CD4-positive, alpha-beta T cell treated with Interleukin-4 for 4 hours (primary cell): Measurements from ENCODE around the gene TSPOAP1.

Experiments
- DNase-seq: peaks from one replicate; pipeline ENCODE4 v3.0.0-alpha.2; 2020

Gene TSPOAP1

DNA sequence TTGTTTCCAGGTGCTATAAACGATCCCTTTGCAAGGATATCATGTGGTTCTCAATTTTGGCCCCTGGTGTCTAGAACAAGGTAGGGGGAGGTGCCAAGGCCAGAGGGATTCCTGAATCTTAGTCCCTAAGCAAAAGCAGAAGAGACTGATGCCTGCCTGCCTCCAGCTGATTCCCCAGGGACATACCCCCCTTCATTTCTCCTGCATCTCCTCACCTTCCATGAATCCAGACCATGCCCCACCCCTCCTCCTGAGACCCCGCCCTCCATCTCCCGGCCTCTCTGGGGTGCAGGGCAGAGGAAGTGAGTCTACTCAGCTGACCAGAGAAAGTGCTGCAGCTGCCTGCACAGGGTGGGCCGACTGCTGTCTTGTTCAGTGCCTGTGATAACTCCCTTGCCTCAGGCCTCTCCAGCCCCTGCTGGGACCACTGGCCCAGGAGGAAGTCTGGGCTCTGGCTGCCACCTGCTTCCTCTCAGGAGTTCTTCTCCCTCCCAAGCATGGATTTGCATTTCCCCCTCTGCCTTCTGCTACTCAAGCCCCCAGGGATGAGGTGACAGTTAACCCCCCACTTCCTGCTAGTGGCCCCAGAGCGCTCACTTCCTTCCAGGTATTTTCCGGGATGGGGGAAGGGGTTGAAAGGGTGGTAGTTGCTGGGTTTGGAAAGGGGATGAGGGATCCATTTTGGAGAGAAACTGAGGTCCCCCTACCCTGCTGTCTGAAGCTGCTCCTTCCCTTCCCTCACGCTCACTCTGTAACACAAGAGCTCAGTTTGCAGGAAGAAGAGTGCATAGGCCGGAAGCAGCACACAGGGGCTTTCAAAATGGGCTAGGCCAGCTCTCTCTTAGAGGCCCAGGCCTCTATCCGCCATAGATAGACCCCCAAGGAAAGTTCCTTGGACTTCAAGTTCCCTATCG, 10.5 kb upstream of the TSPOAP1 start:
- DNase-seq: no peak

DNA sequence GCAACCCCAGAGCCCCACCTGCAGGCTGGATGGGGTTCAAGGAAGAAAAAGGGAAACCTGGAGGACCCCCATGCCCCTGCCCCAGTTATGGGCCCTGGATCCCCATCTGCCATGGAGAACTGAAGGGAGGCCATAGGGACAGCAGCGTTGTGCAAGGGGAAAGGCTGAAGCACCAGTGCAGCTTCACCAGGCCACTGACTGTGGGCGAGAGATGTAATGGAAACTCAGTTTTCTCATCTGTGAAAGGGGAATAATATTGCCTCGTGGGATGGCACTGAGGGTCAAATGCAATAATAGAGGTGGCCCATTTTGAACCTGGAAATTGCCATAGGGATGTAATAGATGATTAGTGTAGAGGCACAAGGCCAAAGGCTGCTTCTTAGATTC, 9.9 kb upstream of the TSPOAP1 start:
- DNase-seq: no peak

DNA sequence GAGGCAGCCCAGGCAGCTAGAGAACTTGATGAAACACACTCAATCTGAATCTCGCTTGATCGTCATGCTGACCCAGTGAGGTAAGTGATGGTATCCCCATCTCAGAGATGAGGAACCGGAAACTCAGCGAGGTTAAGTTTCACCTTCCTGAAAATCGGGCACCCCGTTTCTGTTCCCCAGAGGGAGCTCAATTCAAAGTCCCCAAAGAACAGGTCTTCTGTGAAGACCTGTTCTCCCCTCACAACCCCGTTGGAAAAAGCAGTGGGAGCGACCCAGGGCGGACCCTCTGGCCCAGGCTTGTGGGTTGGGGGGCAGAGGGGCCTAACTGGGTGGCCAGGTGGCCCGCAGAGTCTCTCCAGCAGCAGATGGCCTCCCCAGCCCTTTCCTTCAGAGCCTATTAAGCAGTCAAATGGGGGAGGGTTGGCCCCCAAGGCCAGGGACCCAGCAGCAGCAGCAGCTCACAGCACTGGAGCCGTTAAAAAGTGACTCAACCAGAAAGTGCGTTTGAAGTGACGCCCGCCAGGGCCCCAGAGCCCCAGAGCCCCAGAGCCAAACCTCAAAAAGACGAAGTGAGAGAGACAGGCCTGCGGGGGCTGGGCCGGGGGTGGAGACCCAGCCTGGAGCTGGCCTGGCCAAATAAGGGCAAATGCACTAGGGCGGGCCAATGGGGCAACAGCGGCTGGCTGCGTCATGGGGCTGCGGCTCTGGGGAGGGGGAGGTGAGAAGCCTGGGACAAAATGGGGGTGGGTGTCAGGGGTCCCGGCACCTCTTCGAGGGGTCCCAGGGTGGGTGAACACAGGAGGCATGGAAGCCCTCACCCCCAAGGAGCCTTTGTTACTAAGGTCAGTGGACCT, 9.2 kb upstream of the TSPOAP1 start:
- peak; percentile 95 for DNase-seq

DNA sequence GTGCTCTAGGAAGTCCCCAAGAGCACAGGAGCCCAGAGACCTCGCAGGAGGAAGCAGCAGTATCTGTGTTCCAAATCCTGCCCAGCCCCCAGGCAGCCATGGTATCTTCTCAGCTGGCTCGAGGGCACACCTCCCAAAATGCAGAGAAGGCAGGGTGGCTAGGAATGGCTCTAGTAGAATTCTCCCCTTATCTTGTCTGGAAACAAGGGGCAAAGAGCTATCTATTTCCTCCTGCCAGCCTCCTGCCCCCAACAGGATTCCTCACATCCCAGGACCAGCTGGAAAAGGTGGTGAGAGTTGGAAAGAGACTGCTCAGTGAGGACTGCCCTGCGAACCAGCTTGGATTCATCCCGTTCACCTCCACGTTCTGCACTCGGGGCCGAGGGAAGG, 8.6 kb upstream of the TSPOAP1 start:
- peak; percentile 67 for DNase-seq

DNA sequence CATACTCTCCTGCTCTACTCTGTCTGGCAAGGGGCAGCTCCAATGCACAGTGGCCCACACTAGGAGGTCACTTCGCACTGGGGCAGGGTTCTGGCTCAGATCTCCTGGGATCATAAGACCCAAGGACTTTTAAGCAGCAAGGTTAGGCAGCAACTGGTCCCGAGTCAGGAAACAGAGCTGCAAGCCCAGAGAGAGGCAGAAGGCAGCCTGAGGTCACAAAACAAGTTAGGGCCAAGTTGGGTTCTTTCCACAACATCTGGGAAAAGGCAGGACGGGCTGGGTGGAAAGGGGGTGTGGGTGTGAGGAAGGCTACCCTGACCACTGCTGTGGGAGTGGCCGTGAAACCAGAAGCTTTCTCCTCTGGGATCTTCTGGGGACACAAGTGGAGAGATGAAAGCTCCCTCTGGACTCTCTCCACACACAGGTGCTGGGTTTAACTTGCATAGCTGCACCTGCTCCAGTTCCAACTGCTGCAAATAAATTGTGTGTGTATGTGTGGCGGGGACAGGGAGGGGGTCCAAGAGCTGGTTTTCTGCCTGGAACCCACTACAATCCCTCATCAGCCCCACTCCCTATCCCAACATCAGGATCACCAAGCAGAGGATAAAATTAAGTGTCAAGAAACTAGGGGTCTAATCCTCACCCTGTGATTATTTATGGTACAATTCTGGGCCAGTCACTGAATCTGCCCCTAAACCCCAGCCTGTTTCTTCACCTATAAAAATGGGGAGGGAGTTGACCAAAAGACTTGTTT, 8.0 kb upstream of the TSPOAP1 start:
- no peak for DNase-seq

DNA sequence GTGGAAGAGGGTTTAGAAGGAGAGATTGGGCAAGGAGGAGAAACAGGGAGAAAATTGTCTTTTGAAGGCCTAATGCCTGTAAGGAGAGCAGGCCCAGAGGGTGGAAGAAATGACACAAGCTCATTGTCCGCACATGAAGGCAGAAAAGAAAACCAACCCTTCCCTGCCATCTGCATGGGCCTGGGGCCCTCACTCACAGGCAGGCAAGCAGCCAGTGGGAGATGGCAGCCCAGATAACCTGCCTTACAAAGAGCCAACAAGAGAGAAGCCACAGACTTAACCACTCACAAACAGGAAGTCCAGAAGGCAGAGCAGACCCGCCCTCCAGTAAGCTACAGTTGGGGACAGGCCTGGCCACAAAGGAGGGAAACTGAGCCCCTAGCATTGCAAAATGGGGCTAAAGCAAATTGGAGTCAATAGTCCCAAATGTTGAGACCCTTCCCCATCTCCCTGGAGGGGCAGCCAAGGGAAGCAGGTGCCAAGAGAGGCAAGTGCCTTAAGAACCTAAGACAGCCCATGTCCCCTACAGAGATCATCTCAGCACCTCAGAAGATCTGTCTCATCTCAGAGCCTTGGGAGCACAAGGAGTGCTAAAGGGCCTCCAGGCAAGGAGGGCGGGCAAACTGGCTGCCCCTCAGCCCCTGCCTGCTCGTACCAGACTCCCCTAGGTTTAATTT, 7.3 kb upstream of the TSPOAP1 start:
- DNase-seq: peak; percentile 88

DNA sequence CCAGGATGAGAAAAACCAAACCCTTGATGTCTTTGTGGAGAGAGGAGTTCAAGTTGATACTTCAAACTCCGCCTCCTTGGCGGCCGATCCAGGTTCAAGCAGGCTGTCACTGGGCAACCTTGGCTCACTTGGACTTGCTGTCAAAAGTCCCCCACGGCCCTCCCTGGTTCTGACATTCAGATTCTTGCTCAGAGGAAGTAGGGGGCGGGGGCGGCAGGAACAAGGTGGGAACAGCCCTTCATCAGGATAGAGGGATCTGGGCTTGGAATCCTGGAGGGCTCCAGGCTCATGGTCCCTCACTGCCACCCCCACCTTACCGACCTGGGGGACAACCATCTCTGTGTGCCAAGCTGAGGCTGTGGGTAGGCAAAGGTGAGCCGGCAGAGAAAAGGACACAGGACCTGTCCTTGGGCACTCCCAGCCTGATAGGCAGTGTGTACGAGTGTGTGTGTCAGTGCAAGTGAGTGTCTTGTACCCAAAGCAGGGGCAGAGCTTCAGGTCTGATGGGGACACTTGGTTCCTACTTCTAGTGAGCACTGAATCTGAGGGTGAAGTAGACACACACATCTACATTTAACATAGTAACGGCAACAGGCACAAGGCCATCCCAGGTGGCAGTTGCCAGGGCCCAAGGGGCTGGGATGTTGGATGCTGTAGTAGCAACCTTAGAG, 6.6 kb upstream of the TSPOAP1 start:
- DNase-seq: no peak

DNA sequence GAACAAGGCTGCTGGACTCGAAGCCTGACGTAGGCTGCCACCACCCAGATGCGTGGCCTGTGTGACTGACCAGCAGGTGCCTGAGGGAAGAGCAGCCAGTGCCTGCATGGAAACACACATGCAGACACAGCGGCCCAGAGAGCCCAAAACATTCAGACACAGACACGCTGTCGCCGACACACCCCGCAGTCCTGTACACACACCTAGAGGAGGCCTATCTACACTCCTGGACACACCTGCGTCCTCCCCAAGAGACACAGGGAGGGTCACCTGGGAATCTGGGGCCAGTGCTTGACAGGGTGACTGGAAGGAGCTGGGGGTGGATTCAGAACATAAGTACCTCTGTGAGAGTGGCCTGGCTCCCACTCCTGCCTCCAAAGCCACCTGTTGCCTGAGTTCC, 6.1 kb upstream of the TSPOAP1 start:
- DNase-seq: no peak

DNA sequence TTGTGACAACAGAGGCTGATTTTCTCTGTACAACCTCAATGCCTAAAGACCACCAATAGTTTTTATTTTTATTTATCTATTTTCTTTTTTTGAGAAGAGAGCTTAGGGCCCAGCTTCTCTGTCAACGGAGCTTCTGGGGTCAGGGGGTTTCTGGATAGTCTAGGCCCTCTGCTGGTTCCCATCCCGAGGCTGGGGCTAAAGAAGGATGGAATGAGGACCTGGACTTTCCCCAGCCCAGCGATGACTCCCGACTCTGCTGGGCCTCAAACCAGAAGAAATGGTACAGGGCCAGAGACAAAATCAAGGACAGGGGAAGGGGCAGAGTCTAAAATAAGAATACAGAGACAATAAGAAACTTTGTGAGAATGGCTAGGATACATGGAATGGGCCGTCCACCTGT, 5.7 kb upstream of the TSPOAP1 start:
- no peak for DNase-seq

DNA sequence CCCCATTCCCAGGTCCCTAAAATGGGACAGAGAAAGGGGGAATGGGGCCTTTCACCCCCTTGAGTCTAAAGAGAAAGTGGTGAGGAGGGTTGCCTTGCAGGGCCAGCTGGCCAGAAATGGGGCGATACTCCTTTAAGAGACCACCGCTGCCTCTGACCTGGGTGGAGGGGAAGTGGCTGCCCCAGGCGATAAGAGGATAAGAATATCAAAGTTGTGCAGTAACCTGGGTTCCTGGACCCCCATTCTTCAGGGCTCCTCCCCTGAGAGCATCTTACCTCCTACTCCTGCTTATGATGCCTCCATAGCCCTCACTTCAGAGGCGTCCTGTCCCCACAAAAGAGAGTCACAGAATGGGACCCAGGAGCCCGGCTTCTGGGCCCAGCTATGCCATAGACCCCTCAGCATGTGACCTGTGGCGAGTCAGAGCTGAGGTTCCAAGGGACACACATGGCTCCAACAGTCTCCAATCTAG, 5.2 kb upstream of the TSPOAP1 start:
- DNase-seq: no peak

DNA sequence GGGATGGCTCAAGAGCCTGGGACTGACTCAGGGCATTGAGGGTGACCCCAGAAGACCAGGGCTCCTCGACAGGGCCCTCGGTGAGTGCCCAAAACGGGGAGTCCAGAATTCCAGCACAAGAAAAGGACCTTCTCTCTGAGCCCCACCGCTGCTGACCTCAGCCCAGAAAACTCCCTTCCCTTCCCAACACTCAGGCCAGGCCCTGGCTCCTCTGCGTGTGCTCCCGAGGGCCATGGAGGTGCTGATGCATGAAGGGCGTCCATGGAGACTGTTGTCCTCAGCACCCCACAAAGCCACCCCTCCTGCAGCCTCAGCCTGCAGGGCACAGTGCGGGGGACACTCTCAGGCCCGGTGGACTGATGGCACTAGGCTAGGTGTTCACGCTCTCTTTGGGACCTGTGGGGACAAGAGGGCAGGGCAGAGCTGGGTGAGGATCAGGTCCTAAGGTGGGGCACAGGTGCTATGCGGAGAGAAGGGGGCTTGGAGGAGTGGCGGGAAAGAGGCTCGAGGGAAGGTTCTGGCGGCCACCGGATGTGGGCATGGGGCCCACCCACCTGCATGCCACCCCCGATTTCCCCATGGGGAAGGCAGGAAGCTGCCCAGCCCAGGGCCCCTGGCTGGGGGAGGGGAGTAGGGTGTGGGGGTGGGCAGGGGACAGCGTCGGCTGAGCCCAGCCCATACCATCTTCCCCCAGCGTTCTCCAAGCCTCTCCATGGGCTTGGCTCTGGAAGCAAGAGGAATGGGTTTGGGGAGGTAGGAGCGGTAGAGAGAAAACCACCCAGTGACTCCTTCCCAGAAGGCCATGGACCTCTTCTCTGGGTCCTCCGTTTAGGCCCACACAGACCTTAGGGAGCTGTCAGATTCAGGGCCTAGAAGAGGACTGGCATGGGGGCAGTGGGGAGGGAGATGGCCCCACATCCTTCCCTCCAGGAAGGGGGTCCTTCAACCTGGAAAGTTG, 4.5 kb upstream of the TSPOAP1 start:
- DNase-seq: no peak

DNA sequence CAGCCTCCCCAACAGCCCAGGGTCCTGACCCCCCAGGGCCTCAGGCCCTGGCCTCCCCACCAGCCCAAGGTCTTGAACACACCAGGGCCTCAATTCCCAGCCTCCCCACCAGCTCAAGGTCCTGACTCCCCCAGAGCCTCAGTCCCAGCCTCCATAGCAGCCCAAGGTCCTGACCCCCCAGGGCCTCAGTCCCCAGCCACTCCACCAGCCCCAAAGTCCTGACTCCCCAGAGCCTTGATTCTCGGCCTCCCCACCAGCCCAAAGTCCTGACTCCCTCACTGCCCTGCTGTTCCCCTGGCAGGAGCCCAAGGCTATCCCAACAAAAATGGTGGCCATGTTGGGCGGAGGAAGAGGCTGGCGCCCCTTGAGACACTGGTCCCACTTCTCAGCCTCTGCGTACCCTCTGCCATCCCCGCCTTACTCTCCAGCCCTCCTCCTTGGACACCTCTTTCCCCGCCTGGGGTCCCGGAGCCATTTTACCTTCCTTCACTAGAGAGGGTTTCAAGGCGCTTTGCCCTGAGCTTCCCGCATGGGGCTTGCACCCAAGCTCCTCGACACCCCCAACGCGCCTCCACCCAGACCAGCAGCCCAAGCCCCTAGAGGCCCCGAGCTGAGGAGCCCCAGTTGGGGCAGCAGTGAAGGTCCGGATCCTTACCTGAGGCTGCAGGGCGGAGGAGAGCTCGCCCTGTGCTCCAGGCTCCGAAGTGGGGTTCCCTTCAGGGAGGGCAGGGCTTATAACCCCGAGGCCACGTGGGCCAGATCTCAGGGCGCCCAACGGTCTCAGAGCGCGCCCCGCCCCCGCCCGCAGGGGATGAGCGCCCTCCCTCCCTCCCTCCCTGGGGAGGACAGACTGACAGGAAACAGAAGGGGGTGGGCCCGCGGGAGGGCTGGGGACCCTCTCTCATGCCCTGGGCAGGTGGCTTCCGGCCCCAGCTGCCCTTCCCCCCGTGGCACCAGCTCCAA, 3.5 kb upstream of the TSPOAP1 start:
- DNase-seq: peak; percentile 92

DNA sequence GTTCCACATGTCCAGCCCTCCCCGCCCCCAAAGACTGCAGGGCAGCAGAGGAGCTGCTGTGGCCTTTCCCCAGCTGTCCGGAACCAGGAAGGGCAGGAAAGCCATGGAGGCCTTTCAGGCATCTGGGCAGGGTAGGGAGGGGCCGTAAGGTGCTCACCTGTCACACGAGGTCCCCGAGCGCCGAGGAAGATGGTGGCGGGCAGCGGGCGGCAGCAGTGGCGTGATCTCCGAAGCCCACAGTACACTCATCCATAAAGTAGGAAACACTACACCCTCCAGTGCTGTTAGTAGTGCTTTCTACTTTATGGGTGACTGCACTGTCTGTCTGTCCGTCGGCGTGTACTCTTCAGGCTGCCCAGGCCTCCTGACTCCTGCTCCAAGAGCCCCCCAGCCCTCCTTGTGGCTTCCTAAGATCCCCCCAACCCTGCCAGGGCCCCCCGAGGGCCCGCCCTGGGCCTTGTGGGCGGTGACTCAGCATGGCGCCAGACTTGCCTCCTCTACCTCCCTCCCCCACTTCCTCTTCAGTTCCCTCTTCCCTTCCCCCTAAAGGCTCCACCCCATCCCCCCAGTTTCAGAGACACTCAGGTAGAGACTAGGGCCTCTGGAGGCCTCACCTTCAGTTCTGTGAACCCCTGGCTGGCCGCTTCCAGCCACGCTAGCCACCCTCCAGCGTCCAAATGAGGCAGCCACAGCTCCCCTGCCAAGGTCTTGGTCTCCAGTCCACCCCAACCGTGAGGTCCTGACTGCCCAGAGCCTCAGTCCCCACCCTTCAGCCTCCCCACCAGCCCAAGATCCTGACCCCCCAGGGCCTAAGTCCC, 2.6 kb upstream of the TSPOAP1 start:
- peak; percentile 89 for DNase-seq

DNA sequence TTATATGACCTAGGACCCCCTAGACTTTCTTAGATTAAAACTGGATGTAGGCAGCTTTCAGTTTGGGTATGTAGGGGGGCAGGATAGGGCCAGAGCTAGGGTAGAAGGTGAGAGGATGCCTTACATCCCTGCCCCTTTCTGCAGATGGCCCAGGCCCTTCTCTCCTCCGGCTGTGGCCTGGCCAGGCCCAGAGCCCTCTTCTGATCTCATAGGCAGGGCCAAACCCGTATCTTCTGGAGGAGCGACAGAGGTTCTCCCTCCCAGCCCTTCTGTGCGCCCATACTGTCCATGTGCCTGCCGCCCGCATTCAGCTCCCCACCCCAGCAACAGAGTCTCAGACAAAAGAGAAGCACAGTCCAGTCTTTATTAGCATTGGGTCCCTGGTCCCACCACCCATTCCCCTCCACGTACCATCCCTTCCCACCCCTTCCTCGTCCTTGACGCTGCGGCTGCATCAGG, 2.0 kb upstream of the TSPOAP1 start:
- no peak for DNase-seq

DNA sequence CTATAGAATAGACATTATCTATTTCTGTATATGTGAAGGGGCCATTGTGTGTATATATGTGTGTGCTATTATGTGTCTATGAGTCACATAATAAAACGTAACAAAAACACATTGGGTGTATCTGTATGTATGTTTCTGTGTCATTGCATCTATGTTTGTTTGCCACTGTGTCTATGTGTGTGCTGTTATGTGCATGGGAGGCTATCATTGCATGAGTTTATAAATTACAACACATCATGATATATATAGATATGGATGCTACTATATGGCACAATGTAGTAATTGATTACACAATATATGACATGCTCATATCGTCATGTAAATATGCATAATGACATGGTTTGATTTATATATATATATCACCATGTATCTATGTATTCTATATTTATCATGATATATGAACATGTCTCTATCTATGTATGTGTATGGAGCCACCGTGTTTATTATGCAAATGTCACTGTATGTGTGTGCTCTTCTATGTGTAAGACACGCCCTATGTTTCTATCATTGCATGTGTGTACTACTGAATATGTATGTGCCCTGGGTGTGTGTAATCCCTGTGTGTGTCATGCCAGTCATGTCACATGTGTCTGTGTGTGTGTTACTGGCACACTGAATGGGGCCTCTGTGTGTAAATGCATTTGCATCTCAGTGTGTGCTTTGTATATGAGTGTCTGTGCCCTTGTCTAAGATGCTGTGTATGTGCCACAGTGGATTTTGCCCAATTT, 1.4 kb upstream of the TSPOAP1 start:
- peak; percentile 73 for DNase-seq

DNA sequence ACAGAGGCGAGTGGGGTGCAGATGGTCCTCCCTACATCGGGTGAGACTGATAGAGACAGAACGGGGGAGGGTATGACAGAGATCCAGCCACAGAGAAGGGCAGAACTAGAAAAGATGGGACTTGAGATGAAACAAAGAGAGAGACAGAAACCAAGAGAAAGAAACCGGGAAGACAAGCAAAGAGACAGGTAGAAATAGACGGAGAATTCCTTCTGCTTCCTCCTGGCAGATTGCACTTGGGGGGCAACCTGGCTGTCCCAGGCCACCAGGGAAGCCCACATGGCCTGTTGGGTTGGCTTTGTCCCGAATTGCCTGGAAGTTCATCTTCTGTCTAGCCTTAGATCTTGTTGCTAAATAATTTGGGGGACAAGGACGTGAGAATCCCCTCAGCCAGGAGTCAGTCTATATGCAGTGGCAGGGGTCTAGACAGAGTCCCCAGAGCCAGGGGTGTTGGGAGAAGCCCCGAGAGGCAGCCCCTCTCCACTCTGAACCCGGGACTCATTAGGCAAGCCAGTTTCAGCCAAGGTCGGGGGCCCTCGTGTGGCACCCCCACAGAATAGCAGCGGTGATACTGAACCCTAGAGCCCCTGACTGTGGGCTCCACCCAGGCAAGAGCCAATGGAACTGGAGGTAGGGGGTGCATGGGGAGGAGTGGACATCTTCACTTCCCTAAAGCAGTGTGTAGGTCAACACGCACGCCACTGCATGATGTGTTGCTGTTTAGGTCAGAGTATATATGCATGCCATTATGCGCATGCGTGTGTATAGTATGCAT, 627 bp upstream of the TSPOAP1 start:
- peak; percentile 80 for DNase-seq
